Measurements from ENCODE around the gene EPAS1. TPM values are rescaled to one million over a fixed set of nuclear protein-coding genes. Genes with fewer than 3 reads are reported as not detected.
A peak's percentile ranks its signal among the peaks of the same experiment; 100 is the strongest.

EPAS1 gene
- polyA plus RNA-seq, 3 donors from 2014 or later = 0.05 to 0.69 (median 0.08) TPM

GRCh38 chr2:46379213-46380037 lies 82.2 kb downstream of the EPAS1 start:
- H3K4me1 Mint-ChIP-seq = no peaks in the 10 kb centered on the region
- no peak overlapping the region for H3K4me3 Mint-ChIP-seq
- DNase-seq = no peak
- no peaks in the 10 kb centered on the region for H3K9me3 Mint-ChIP-seq
- no peaks in the 10 kb centered on the region for H3K36me3 Mint-ChIP-seq
- H3K27ac Mint-ChIP-seq = peak overlapping the region in 1 of 6 donors; percentile 52
- peaks cover 0 to 5% (median 0%) of the 10 kb centered on the region in 3 donors for H3K27me3 Mint-ChIP-seq (ENCODE audit: low read depth in 3 of 3)

GRCh38 chr2:46380038-46380940 lies 83.1 kb downstream of the EPAS1 start:
- Mint-ChIP-seq H3K27me3 (ENCODE audit: low read depth in 3 of 3) (peaks cover 0 to 5% (median 0%) of the 10 kb centered on the region in 3 donors), H3K4me3 (no peak overlapping the region), H3K9me3 (no peaks in the 10 kb centered on the region), H3K27ac (no peak overlapping the region), H3K36me3 (no peaks in the 10 kb centered on the region), H3K4me1 (no peaks in the 10 kb centered on the region)
- no peak for DNase-seq

- peaks cover 0 to 3% (median 0%) of the 10 kb centered on the region in 3 donors for H3K27me3 Mint-ChIP-seq (ENCODE audit: low read depth in 3 of 3)
- H3K4me3 Mint-ChIP-seq = no peak overlapping the region
Measured at GRCh38 chr2:46381263-46381849, 84.1 kb downstream of the EPAS1 start.

GRCh38 chr2:46381871-46382270 lies 84.7 kb downstream of the EPAS1 start:
- Mint-ChIP-seq H3K4me3 (no peak overlapping the region), H3K27ac (peak overlapping the region in 1 of 6 donors; percentile 31), H3K36me3 (no peaks in the 10 kb centered on the region), H3K27me3 (ENCODE audit: low read depth in 3 of 3) (peaks cover 0 to 3% (median 0%) of the 10 kb centered on the region in 3 donors), H3K9me3 (no peaks in the 10 kb centered on the region), H3K4me1 (no peaks in the 10 kb centered on the region)
- DNase-seq = no peak

More at GRCh38 chr2:46381263-46381849, 84.1 kb downstream of the EPAS1 start:
- Mint-ChIP-seq H3K4me1 (no peaks in the 10 kb centered on the region), H3K27ac (peak overlapping the region in 1 of 6 donors; percentile 46), H3K36me3 (no peaks in the 10 kb centered on the region), H3K9me3 (no peaks in the 10 kb centered on the region)
- DNase-seq = no peak

- no peak for DNase-seq
- H3K9me3 Mint-ChIP-seq = no peaks in the 10 kb centered on the region
- H3K4me1 Mint-ChIP-seq = no peaks in the 10 kb centered on the region
- no peak overlapping the region for H3K4me3 Mint-ChIP-seq
- H3K27me3 Mint-ChIP-seq (ENCODE audit: low read depth in 3 of 3) = peaks cover 0 to 3% (median 0%) of the 10 kb centered on the region in 3 donors
- H3K36me3 Mint-ChIP-seq = no peaks in the 10 kb centered on the region
- H3K27ac Mint-ChIP-seq = peak overlapping the region in 1 of 6 donors; percentile 31
Measured at GRCh38 chr2:46382331-46383112, 85.3 kb downstream of the EPAS1 start.

- DNase-seq = no peak
- Mint-ChIP-seq H3K4me3 (no peak overlapping the region), H3K36me3 (no peaks in the 10 kb centered on the region), H3K27ac (no peak overlapping the region), H3K4me1 (no peaks in the 10 kb centered on the region), H3K27me3 (ENCODE audit: low read depth in 3 of 3) (peaks cover 0 to 3% (median 0%) of the 10 kb centered on the region in 3 donors), H3K9me3 (no peaks in the 10 kb centered on the region)
Measured at GRCh38 chr2:46383113-46383395, 85.8 kb downstream of the EPAS1 start.

- Mint-ChIP-seq H3K27ac (no peak overlapping the region), H3K4me3 (no peak overlapping the region), H3K4me1 (no peaks in the 10 kb centered on the region), H3K36me3 (no peaks in the 10 kb centered on the region), H3K9me3 (no peaks in the 10 kb centered on the region), H3K27me3 (ENCODE audit: low read depth in 3 of 3) (peaks cover 0 to 3% (median 0%) of the 10 kb centered on the region in 3 donors)
- no peak for DNase-seq
Measured at GRCh38 chr2:46383784-46384456, 86.7 kb downstream of the EPAS1 start.

- no peak for DNase-seq
- Mint-ChIP-seq H3K36me3 (no peaks in the 10 kb centered on the region), H3K4me1 (no peaks in the 10 kb centered on the region), H3K4me3 (no peak overlapping the region), H3K27ac (peak overlapping the region in 1 of 6 donors; percentile 54), H3K27me3 (ENCODE audit: low read depth in 3 of 3) (peaks cover 0 to 2% (median 0%) of the 10 kb centered on the region in 3 donors), H3K9me3 (no peaks in the 10 kb centered on the region)
Measured at GRCh38 chr2:46384457-46384815, 87.2 kb downstream of the EPAS1 start.

- DNase-seq = no peak
- no peaks in the 10 kb centered on the region for H3K36me3 Mint-ChIP-seq
- H3K27ac Mint-ChIP-seq = no peak overlapping the region
Measured at GRCh38 chr2:46385786-46386577, 88.8 kb downstream of the EPAS1 start.

GRCh38 chr2:46386763-46387162 lies 89.6 kb downstream of the EPAS1 start:
- no peak for DNase-seq
- H3K4me3 Mint-ChIP-seq = no peak overlapping the region
- H3K36me3 Mint-ChIP-seq = no peaks in the 10 kb centered on the region
- H3K4me1 Mint-ChIP-seq = no peaks in the 10 kb centered on the region
- peaks cover 0 to 2% (median 0%) of the 10 kb centered on the region in 3 donors for H3K27me3 Mint-ChIP-seq (ENCODE audit: low read depth in 3 of 3)
- H3K27ac Mint-ChIP-seq = no peak overlapping the region
- H3K9me3 Mint-ChIP-seq = no peaks in the 10 kb centered on the region

More at GRCh38 chr2:46385786-46386577, 88.8 kb downstream of the EPAS1 start:
- Mint-ChIP-seq H3K4me3 (no peak overlapping the region), H3K9me3 (no peaks in the 10 kb centered on the region), H3K4me1 (no peaks in the 10 kb centered on the region), H3K27me3 (ENCODE audit: low read depth in 3 of 3) (peaks cover 0 to 2% (median 0%) of the 10 kb centered on the region in 3 donors)

GRCh38 chr2:46387292-46387691 lies 90.1 kb downstream of the EPAS1 start:
- Mint-ChIP-seq H3K9me3 (no peaks in the 10 kb centered on the region), H3K27me3 (ENCODE audit: low read depth in 3 of 3) (peaks cover 0 to 2% (median 0%) of the 10 kb centered on the region in 3 donors), H3K36me3 (no peaks in the 10 kb centered on the region), H3K4me3 (no peak overlapping the region), H3K4me1 (no peaks in the 10 kb centered on the region), H3K27ac (no peak overlapping the region)
- DNase-seq = no peak

- no peaks in the 10 kb centered on the region for H3K9me3 Mint-ChIP-seq
- no peak for DNase-seq
- no peak overlapping the region for H3K27ac Mint-ChIP-seq
- no peak overlapping the region for H3K4me3 Mint-ChIP-seq
- no peaks in the 10 kb centered on the region for H3K36me3 Mint-ChIP-seq
- peaks cover 2 to 5% (median 2%) of the 10 kb centered on the region in 3 donors for H3K27me3 Mint-ChIP-seq (ENCODE audit: low read depth in 3 of 3)
- H3K4me1 Mint-ChIP-seq = no peaks in the 10 kb centered on the region
Measured at GRCh38 chr2:46387886-46388515, 90.8 kb downstream of the EPAS1 start.

All from immature natural killer cell (primary cell).